Measurements from ENCODE around the gene UPF3A.
"Not testable (repeated sequence)": the region's sequence is repeated elsewhere in the genome, so short reads cannot be mapped to it uniquely, and the experiment has no call there.

GRCh38 chr13:114336457-114336856, 55.1 kb downstream of the UPF3A start:
- not testable (repeated sequence) for TF ChIP-seq BHLHE40 (IDR thresholded peaks at IDR 0.05; ENCODE audit: borderline replicate concordance); SP1 (IDR thresholded peaks at IDR 0.05); ELF4 (IDR thresholded peaks at IDR 0.05); FOXA1 (IDR thresholded peaks at IDR 0.05); FOXM1 (IDR thresholded peaks at IDR 0.05; ENCODE audit: borderline replicate concordance); ARNT (IDR thresholded peaks at IDR 0.05); TARDBP (IDR thresholded peaks at IDR 0.05); ZNF384 (IDR thresholded peaks at IDR 0.05)
